Esophagus mucosa (tissue), 1 donor: ENCODE measurements around the gene ATP5F1D. TPM values are rescaled to one million over a fixed set of nuclear protein-coding genes. Genes with fewer than 3 reads are reported as not detected.

Experiments used
- ATAC-seq: fragments of 200-7000 bp; cut with Tn5 transposase; one replicate; pipeline ENCODE4 v1.9.1; 2020
- total RNA-seq: library from RNA; stranded (reverse); gene quantifications from one replicate; pipeline ENCODE4 v1.2.4, GENCODE V29; 2023
- donor health status: DM: yes; HTN: yes; CAD: no.

Gene ATP5F1D
- total RNA-seq, 1 donor from 2014 or later, result 251 TPM

DNA sequence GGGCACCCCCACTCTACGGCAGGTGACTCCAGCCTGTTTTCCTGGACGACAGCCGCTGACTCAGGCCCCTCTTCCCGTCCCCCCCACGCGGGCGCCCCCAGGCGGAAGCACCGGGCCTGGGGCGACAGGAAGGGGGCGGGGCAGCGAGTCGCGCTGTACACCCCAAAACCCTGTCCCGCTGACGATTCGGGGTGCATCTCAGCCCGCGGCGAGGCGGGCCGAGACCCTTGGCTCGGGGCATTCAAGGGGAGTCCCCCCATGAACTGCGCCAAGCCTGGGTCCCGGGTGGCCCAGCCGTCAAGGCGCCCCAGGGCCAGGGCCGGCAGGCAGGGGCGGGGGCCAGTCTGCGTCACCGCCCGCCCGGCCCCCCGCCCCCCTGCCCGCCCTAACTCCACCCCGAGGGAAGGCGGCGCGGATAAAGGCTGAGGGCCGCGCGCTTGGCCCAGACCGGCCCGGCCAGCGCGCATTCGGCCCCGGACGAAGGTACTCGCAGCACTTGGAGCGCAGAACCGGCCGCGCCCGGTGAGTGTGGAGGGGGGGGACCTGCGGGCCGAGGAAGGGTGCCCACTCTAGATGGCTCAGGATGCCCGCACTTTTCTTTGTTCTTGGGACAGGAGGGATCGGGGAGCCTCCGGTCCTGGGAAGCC lies 6.7 kb downstream of the ATP5F1D start, which contains the start of gene MIDN:
MIDN (plus strand) TSS at position 445 of the 647 bp plus-strand sequence. CDS start 1,714 bp downstream, outside the sequence.
- ATAC-seq, result peak; percentile 26

DNA sequence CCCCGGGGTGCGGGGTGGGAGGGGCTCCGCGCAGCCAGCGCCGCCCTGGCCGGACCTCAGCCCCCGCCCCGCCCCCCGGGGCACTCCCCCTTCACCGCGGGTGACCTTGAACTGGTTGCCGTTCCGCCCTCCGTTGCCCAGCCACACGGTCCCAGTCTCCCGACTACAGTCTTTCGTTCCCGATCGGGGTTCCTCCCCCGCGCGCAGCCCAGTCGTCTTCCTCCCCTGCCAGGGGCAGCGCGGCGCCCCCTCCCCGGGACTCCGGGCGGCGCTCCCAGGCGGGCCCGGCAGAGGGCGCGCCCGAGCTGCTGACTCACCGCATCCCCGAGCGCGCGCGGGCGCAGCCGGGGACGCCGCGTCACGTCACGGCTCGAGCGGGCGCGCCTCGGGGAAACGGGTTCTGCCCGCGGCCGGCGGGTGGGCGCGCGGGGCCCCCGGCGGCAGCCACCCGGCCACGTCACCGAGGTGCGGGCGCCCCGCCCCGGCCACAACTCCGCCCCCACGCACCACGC lies 7.3 kb downstream of the ATP5F1D start:
- peak; percentile 4 for ATAC-seq

DNA sequence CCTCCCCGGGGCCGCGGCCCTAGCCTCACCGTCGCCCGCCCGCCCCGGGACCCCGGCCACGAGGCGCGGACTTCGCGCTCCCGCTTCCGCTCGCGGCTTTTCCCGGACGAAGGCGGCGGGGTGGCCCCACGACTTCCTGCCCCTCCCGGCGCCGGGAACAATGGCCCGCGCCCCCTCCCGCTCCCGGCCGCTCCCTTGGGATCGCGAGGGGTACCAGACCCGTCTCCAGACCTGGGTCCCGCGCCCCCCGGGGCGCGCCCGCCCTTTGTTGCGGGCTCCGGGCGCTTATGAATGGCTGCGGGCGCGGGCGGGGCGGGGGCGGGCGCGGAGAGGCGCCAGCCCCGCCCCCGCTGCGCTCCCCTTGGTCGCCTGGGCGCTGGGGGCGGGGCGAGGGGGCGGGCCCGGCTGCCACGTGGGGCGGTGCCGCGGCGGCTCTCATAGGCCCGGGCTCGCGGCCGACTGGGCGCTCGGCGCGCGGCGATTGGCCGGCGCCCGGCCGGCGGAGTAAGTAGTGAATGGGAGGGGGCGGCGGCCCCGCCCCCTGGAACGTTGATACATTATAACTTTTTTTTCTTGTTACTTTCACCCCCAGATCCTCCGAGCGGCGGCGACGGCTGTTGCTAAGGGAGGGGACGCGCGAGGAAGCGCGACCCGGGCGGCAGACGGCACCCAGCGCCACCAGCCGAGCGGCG lies 7.9 kb downstream of the ATP5F1D start:
- ATAC-seq, result peak; percentile 44

DNA sequence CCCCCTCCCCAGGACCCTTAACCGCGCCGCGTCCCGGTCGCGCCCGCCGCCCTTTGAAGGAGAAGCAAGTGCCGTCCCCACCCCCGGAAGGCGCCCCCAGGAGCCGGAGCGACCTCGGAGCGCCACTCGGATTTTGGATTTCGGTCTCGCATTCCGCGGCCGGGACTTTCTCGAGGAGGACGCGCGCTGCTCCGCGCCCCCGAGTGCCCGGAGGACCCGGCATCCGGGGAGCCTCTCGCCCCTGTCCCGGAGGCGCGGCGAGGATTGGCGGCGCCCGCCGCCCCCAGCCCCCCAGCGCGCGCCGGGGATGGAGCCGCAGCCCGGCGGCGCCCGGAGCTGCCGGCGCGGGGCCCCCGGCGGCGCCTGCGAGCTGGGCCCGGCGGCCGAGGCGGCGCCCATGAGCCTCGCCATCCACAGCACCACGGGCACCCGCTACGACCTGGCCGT lies 8.5 kb downstream of the ATP5F1D start:
- ATAC-seq, result no peak

DNA sequence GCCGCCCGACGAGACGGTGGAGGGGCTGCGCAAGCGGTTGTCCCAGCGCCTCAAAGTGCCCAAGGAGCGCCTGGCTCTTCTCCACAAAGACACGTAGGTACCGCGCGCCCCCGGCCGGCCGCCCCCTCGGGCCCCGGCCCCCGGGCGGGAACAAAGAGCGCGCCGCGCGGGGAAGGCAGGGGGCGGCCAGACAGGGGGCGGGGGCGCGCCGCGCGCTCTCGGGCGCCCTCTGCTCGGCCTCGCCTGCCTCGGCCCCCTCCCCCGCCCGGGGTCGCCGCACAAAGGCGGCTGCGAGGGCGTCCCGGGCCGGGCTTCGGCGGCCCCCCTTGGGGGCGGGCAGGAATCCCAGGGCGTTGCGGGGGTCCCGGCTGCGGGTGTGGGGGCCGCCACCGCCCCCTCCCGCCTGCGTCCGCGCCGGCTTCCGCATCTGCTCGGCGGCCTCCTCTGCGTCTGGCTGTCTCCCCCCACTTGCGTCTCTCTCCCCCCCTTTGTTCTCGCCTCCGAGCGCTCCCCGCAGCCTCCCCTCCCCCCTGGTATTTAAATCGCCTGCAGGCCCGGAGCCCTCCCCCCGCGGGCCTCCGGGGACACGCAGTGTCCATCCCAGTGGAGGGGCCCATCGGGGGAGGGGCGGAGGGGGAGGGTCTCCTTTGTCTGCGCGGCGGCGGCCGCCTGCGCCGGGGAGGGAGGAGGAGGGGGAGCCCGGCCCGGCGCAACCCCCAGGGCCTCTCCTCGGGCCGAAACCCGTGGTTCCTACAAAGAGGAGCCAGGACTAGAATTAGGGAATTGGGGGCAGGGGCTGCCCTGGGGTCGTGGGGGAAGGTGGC lies 9.1 kb downstream of the ATP5F1D start:
- ATAC-seq, result no peak

DNA sequence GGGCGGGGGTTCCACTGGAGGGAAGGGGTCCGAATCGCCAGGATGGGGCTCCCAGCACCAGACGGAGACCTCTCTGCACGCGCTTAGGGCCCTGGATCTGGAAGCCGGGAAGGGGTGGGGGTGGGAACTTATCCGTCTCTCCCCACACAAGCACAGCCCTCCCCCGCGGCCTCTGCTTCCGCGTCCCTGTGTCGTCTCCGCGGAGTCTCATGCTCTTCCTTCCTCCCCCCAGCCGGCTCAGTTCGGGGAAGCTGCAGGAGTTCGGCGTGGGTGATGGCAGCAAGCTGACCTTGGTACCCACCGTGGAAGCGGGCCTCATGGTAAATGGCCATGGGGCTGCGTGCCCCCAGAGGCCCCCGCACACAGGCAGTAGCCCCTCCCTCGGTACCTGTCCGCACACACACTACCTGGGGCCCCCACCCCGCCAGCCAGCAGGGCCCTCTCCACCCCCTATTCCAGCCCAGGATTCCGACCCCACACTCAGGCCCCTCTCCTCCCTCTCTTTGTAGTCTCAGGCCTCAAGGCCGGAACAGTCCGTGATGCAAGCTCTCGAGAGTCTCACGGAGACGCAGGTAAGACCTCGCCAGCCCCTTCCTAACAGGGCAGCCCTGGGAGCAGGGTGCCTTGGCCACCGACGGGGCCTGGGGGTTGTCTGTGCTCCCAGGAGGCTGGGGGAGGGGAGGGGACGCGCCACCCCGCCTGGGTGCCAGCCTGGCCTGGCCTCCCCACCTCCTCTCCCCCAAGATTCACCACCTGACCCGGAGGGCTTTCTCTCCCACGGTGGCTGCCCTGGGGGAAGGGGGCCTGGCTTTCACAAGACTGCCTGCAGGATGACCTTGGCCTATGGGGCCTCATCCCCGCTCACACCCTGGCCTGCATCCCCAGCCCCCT lies 10.0 kb downstream of the ATP5F1D start:
- ATAC-seq, result no peak

DNA sequence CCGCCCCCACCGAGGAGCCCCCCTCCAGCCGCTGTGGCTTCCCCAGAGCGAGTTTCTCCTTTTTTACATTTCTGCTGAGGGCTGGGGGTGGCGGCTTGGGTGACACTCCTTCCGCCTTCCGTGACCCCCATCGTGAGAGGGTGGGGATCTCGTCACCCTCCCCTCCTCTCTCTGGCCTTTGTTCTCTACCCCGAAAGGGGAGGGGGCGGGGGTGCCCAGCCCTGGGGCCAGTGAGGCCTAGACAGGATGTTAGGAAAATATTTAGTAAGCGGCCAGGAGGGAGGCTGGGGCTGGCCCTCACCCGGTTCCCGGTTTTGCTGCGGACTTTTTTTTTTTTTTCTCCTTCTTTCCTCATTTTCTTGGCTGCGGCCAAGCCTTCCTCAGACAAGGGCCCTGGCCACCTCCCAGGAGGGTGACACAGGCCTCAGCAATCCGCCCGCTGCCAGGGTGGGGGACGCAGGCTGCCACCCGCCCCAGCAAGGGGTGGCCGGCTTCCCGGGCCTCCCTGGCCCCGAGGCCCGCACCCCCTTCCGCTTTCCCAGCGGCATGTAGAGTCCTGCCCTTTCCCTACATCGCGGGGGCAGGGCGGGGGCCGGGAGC lies 10.8 kb downstream of the ATP5F1D start:
- ATAC-seq, result peak; percentile 40

DNA sequence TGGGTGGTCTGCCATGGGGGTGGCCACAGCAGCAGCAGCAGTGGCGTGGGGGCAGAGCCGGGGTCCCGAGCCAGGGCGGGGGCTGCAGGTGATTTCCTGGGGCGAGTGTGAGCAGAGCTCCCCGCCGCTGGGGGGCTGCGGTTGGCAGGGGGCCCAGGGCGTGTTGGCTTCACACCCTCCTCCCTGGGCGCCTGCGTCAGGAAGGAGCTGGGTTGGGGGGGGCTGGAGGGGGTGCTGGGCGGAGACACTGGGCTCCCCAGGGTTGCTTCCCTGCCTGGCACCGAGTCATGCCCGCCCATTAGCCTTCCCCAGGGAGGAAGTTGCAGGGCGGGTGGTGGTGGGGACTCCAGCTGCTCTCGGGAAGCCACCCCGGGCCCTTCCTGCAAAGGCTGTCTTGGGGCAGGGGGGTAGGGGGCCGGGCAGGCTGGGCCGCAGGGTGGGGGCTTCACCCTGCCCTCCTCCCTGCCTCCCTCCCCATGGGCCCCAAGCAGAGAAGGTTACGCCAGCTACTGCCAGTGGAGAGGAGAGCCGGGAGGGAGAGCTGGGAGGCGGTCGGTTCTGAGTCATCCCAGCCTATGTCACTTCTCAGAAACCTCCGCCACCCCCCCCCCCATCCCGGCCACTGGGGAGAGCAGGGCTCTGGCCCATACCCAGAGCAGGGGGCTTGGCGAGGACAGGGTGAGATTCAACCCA lies 11.4 kb downstream of the ATP5F1D start:
- peak; percentile 49 for ATAC-seq

DNA sequence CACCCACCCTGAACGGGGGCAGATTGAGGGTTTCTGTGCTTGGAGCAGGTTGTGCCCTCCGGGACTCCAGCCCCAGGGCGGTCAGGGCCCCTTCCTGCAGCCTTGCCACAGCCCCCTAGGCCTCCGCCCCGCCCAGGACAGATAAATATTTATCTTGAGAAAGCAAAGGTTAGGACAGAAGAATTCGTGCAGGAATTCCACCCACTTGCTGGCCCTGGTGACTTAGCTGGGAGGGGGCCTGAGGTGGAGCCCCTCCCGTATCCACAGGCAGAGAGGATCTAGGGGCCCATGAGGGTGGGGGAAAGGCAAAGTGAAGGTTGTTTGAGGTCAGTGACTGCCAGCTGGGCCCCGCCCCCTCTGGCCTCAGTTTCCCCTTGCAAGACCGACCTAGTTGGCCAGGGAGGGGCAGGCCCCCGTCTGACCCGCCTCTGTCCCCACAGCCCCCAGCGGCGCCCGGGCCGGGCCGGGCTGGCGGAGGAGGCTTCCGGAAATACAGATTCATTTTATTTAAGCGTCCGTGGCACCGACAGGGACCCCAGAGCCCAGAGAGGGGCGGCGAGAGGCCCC lies 12.0 kb downstream of the ATP5F1D start:
- ATAC-seq, result no peak

DNA sequence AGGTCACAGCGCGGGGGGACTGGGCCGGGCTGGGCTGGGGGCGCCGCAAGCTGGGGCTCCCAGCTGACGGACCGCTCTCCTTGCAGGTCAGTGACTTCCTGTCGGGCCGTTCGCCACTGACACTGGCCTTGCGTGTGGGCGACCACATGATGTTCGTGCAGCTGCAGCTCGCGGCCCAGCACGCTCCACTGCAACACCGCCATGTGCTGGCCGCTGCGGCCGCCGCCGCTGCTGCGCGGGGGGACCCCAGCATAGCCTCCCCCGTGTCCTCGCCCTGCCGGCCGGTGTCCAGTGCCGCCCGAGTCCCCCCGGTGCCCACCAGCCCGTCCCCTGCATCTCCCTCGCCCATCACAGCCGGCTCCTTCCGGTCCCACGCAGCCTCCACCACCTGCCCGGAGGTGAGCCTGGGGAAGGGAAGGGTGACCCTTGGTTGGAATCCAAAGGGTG lies 12.6 kb downstream of the ATP5F1D start:
- ATAC-seq, result no peak

DNA sequence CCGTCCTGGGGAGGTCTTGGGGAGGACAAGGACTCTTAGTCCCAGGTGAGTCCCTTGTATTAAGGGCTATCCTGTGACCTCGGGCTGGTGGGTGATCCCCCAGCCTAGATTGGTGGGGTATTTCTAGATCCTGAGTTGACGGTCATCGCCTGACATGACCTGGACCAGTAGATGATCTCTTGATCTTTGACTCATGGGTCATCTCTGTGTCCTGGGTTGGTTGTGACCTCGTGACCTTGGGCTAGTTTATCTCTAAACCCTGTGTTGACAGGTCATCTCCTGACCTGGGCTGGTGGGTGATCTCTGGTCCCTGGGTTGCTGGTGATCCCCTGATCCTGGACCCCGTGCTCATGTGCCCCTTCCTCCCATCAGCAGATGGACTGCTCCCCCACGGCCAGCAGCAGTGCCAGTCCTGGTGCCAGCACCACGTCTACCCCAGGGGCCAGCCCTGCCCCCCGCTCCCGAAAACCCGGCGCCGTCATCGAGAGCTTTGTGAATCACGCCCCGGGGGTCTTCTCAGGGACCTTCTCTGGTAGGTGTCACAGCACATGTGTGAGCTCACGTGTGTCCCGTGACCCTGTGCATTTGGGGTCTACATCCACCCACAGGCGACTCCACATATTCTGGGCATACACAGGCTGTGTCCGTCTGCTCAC lies 13.1 kb downstream of the ATP5F1D start:
- no peak for ATAC-seq

DNA sequence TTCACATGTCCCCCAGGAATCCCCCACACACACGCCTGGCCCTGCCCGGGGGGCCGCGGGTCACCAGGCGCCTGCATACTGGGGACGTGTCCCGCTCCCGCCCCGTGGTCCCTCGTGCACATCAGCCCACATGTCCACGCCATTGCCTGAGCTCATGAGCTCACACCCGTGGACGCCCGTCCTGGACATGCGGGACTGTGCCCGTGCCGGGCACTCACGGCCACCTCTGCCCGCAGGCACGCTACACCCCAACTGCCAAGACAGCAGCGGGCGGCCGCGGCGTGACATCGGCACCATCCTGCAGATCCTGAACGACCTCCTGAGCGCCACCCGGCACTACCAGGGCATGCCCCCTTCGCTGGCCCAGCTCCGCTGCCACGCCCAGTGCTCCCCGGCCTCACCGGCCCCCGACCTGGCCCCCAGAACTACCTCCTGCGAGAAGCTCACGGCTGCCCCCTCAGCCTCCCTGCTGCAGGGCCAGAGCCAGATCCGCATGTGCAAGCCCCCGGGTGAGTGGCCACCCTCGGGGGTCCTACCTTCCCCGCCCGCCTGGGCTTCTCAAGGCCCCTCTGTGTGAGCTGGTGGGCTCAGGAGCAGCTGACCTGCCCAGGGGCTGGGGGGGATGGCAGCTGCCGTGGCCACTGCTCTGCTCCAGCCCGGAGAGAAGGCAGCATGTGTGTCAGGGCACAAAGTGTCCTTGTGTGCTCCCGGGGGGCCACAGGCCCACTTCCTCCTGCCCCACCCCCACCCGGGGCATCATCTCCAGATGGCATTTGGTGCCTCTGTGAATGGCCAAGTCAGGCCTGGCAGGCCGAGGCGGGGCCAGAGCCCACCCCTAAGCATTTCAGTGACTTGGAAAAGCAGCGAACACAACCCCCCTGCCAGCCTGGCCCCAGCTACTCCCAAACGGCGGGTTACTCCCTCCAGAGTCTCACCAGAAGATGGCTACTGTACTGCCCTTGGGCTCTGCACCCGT lies 13.9 kb downstream of the ATP5F1D start:
- ATAC-seq, result no peak

DNA sequence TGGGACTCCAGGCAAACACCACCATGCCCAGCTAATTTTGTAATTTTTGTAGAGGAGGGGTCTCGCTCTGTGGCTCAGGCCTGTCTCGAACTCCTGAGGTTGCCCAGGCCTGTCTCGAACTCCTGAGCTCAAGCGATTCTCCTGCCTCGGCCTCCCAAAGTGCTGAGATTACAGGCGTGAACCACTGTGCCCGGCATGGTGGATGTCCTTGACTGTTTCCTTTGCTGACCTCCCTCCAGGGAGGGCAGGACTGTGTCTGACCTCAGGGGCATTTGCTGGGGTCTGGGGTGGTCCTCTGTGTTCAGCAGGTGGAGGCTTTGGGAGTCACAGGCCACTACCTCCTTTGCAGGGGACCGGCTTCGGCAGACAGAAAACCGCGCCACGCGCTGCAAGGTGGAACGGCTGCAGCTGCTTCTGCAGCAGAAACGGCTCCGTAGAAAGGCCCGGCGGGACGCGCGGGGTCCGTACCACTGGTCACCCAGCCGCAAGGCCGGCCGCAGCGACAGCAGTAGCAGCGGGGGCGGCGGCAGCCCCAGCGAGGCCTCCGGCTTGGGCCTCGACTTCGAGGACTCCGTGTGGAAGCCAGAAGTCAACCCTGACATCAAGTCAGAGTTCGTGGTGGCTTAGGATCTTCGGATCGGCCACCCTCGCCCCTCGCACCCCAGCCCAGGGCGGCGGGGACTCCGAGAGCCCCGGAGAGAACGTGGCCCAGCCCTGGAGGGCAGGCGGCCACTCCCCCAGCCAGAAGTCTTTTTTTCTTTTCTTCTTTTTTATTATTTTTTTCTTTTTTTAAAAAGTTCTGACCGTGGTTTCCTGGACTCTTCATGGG lies 15.3 kb downstream of the ATP5F1D start:
- no peak for ATAC-seq

DNA sequence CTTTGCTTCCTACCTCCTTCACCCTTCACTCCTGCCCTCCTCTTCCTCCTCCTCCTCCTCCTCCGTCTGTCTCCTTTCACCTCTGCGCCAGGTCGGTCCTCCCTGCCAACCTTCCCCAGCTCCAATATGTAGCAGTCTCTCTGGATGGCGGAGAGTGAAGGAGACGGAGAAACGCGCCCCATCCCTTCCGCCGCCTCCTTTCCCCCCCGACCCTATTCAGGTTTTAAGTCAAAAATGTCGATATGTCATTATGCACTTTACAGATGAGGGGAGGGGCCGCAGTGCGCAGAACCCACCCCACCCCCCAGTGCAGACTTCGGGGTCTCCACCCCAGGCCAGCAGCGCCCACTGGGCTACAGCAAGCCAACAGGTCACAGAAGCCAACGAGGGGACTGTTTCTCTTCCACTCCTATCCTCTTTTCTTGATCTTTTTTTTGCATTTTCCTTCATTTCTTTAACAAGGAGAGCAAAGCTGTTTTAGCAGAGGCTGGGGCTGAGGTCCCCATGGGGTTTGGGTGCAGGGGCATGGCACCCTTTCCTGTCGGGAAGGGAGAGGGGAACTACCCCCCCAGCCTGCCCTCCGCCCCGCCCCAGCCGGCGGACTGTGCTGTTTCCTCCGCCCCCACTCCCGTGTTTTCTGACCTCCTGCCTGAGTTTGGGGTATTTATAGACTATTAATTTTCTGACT lies 16.1 kb downstream of the ATP5F1D start:
- ATAC-seq, result no peak

DNA sequence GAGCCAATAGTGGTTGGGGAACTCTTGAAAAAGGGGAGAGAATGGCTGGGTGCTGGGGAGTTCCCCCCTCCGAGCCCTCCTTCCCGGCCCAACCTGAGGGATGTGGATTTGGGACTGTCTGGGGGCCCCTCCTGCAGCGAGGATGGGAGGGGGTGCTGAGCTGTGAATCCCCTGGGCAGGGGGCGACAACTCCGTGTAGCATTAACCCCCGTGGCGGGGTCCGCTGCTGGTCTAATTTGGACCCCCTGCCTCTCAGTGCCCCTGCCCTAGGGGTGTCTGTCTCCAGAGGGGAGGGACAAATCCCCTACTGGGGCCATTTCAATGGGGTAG lies 16.6 kb downstream of the ATP5F1D start:
- ATAC-seq, result no peak

DNA sequence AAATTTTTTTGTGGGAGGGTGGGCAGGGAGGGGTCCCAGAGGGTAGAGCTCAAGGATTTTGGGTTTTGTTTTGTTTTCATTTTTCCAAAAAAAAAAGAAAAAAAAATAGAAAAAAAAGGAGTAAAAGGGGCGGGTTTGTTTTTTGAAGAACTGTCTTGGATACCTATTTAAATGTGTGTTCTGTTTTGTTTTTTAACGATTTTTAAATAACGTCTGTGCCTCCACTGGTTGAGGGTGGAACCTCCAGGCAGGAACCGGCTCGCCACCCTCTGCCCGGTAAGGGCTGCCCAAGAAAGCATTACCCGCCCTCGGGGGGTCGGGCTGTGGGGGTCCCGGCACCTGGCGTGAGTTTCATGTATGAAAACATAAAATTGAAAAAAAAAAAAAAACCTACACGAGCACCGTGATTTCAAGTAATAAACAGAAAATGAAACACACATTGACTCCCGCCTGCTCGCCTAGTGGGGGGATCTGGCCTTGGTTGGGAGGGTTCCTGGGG lies 17.2 kb downstream of the ATP5F1D start:
- ATAC-seq, result no peak
